Lung (tissue), 5 donors: Measurements from ENCODE around the gene S1PR5. TPM values are rescaled to one million over a fixed set of nuclear protein-coding genes. Genes with fewer than 3 reads are reported as not detected.

Source experiments
- polyA plus RNA-seq, 2 donors: library from polyadenylated mRNA; stranded (reverse); fragments of 200-250 nt; gene quantifications; one replicate each; pipeline ENCODE4 v1.2.1, GENCODE V29; 2013
- small RNA-seq: library from RNA; depleted of rRNA; stranded (forward); fragments of <200 nt; gene quantifications from one replicate; pipeline ENCODE3, GENCODE V24; 2014; ENCODE audit warnings: low replicate concordance
- total RNA-seq, 2 donors: library from RNA; depleted of rRNA in 1 of 2; stranded (reverse); fragments of >200 nt in 1 of 2; gene quantifications; one replicate each; pipeline ENCODE4 v1.2.1, GENCODE V29; 2014 to 2021
- donor health status: Bipolar disorder and iron deficiency.
- donor health status: healthy.
- donor health status: DM: yes; HTN: yes; CAD: no.

Gene S1PR5
- total and polyA plus RNA-seq, 4 donors = 0.26 to 1.4 (median 0.89) TPM

Small RNA genes within 50 kb of the gene (small RNA-seq; reads per million reads assigned to genes)
- gene MIR1238 = not detected
- gene RNU7-140P = not detected

Other genes with a start within 250 kb of the S1PR5 start
- gene ICAM1, start 246.3 kb downstream of the S1PR5 start, total RNA-seq = 100 to 1,000 TPM; 179 to 191 TPM
- 100 to 1,000 TPM in 1 of 2 donors, 10 to 100 TPM in 1; 88.4 to 391 TPM for gene ICAM1, start 246.3 kb downstream of the S1PR5 start, polyA plus RNA-seq
- 10 to 100 TPM in 1 of 2 donors, 1 to 10 TPM in 1; 8.2 to 38.8 TPM for gene ICAM4, start 230.5 kb downstream of the S1PR5 start, total RNA-seq
- gene ICAM4, start 230.5 kb downstream of the S1PR5 start, polyA plus RNA-seq = 1 to 10 TPM; 4.6 to 8.0 TPM
- gene ICAM5, start 227.5 kb downstream of the S1PR5 start, total RNA-seq = 10 to 100 TPM; 22.2 to 32.1 TPM
- gene ICAM5, start 227.5 kb downstream of the S1PR5 start, polyA plus RNA-seq = 10 to 100 TPM in 1 of 2 donors, 1 to 10 TPM in 1; 4.1 to 15.0 TPM
- 1 to 10 TPM; 3.7 to 5.1 TPM for gene ZGLP1, start 207.6 kb downstream of the S1PR5 start, total RNA-seq
- gene ZGLP1, start 207.6 kb downstream of the S1PR5 start, polyA plus RNA-seq = 1 to 10 TPM; 3.0 to 6.7 TPM
- gene FDX2, start 201.4 kb downstream of the S1PR5 start, total RNA-seq = 10 to 100 TPM in 1 of 2 donors, 1 to 10 TPM in 1; 9.6 to 20.9 TPM
- 10 to 100 TPM; 21.4 to 38.4 TPM for gene FDX2, start 201.4 kb downstream of the S1PR5 start, polyA plus RNA-seq
- 10 to 100 TPM; 21.1 to 46.1 TPM for gene RAVER1, start 183.9 kb downstream of the S1PR5 start, total RNA-seq
- gene RAVER1, start 183.9 kb downstream of the S1PR5 start, polyA plus RNA-seq = 10 to 100 TPM; 10.5 to 17.7 TPM
- gene ICAM3, start 177.8 kb downstream of the S1PR5 start, total RNA-seq = 10 to 100 TPM; 12.1 to 25.5 TPM
- 10 to 100 TPM in 1 of 2 donors, 1 to 10 TPM in 1; 8.1 to 56.1 TPM for gene ICAM3, start 177.8 kb downstream of the S1PR5 start, polyA plus RNA-seq
- 100 to 1,000 TPM; 102 to 175 TPM for gene TYK2, start 136.9 kb downstream of the S1PR5 start, total RNA-seq
- 100 to 1,000 TPM; 137 to 162 TPM for gene TYK2, start 136.9 kb downstream of the S1PR5 start, polyA plus RNA-seq
- gene CDC37, start 113.9 kb downstream of the S1PR5 start, total RNA-seq = 100 to 1,000 TPM; 110 to 156 TPM
- 100 to 1,000 TPM; 223 to 294 TPM for gene CDC37, start 113.9 kb downstream of the S1PR5 start, polyA plus RNA-seq
- 10 to 100 TPM; 11.9 to 23.6 TPM for gene PDE4A, start 96.9 kb downstream of the S1PR5 start, total RNA-seq
- gene PDE4A, start 96.9 kb downstream of the S1PR5 start, polyA plus RNA-seq = 10 to 100 TPM; 10.3 to 13.7 TPM
- 10 to 100 TPM; 44.8 to 73.5 TPM for gene KEAP1, start 14.1 kb downstream of the S1PR5 start, total RNA-seq
- 10 to 100 TPM; 51.0 to 69.5 TPM for gene KEAP1, start 14.1 kb downstream of the S1PR5 start, polyA plus RNA-seq
- gene ATG4D, start 26.5 kb upstream of the S1PR5 start, total RNA-seq = 10 to 100 TPM; 13.4 to 34.0 TPM
- 10 to 100 TPM; 26.0 to 28.8 TPM for gene ATG4D, start 26.5 kb upstream of the S1PR5 start, polyA plus RNA-seq
- 10 to 100 TPM; 12.8 to 26.0 TPM for gene KRI1, start 48.6 kb upstream of the S1PR5 start, total RNA-seq
- gene KRI1, start 48.6 kb upstream of the S1PR5 start, polyA plus RNA-seq = 10 to 100 TPM; 16.6 to 21.5 TPM
- gene CDKN2D, start 51.5 kb upstream of the S1PR5 start, total RNA-seq = 10 to 100 TPM; 12.5 to 14.3 TPM
- gene CDKN2D, start 51.5 kb upstream of the S1PR5 start, polyA plus RNA-seq = 10 to 100 TPM; 13.5 to 74.9 TPM
- 10 to 100 TPM; 40.2 to 57.6 TPM for gene AP1M2, start 69.9 kb upstream of the S1PR5 start, total RNA-seq
- gene AP1M2, start 69.9 kb upstream of the S1PR5 start, polyA plus RNA-seq = 10 to 100 TPM; 31.6 to 70.9 TPM
- 100 to 1,000 TPM; 115 to 173 TPM for gene SLC44A2, start 108.1 kb upstream of the S1PR5 start, total RNA-seq
- gene SLC44A2, start 108.1 kb upstream of the S1PR5 start, polyA plus RNA-seq = 100 to 1,000 TPM in 1 of 2 donors, 10 to 100 TPM in 1; 83.6 to 122 TPM
- gene ILF3, start 136.9 kb upstream of the S1PR5 start, total RNA-seq = 100 to 1,000 TPM; 146 to 225 TPM
- 100 to 1,000 TPM; 105 to 117 TPM for gene ILF3, start 136.9 kb upstream of the S1PR5 start, polyA plus RNA-seq
- gene QTRT1, start 184.0 kb upstream of the S1PR5 start, total RNA-seq = 10 to 100 TPM; 21.0 to 54.5 TPM
- gene QTRT1, start 184.0 kb upstream of the S1PR5 start, polyA plus RNA-seq = 10 to 100 TPM; 46.9 to 70.6 TPM
- gene DNM2, start 200.6 kb upstream of the S1PR5 start, total RNA-seq = 100 to 1,000 TPM; 202 to 277 TPM
- 100 to 1,000 TPM; 172 to 206 TPM for gene DNM2, start 200.6 kb upstream of the S1PR5 start, polyA plus RNA-seq